GM19043 (cell line): ENCODE data around the gene SNRNP25.

ENCODE experiments used
- ATAC-seq: cut with Tn5 transposase; IDR thresholded peaks from one replicate; pipeline ENCODE4 v1.9.1; 2021; ENCODE audit warnings: low read depth; ENCODE audit not compliant: unreplicated experiment

SNRNP25 gene

DNA sequence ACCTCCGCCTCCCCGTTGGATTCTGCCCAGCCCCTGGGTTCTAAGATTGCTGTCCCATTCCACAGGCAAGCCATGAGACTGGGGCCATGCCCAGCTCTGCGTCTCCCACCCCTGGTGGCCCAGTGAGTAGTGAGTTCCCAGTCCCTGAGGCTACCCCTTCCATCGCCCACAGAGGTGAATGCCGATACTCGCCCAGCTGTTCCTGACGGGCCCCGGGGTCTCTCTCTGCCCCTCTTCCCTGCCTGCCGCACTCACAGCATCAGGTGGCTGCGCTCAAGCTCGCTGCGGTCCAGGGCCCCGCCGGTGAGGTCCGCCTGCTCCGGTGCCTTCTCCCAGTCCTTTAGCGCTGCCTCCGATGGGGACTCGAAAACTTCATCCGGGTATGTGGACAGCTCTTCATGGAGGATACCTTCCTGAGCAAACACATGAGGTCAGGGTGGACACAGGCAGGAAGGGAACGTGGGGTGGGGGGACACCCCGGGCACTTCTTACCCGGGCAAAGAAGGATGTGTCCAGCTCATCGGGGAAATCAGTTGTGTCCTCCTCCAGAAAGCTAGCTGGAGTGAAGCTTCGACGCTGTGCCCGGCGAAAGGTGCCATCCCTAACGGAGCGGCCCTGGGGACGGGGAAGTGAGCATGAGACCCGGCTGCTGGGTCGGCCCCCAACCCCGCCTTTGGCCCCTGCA lies 8.8 kb downstream of the SNRNP25 start:
- ATAC-seq = no peak

DNA sequence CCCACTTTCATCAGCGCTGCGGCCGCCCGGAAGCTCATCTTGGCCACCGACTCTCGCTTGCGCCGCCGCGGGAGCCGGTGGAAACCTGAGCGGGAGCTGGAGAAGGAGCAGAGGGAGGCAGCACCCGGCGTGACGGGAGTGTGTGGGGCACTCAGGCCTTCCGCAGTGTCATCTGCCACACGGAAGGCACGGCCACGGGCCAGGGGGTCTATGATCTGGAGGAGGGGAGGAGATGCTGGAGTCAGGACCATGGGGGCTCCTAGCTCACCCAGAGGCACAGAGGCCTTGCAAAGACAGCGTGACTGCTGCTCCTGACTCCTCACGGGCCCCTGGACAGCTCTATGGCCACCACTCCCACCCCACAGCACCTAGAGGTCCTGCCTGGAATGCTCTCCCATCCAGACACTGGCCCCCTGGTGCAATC lies 9.4 kb downstream of the SNRNP25 start:
- ATAC-seq = no peak

DNA sequence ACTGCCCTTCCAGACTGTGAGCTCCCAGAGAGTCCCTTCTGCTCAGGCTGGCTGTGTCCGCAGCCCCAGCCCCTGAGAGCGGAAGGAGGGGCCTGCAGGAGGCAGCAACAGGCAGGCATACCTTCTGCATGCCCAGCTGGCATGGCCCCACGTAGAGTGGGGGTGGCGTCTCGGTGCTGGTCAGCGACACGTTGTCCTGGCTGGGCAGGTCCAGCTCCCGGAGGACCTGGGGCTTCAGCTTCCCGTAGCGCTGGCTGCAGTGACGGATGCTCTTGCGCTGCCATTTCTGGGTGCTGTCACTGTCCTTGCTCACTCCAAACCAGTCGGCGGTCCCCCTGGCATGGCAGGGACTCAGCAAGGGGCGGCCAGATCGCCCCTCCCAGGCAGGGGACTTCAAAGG lies 9.8 kb downstream of the SNRNP25 start:
- no peak for ATAC-seq

DNA sequence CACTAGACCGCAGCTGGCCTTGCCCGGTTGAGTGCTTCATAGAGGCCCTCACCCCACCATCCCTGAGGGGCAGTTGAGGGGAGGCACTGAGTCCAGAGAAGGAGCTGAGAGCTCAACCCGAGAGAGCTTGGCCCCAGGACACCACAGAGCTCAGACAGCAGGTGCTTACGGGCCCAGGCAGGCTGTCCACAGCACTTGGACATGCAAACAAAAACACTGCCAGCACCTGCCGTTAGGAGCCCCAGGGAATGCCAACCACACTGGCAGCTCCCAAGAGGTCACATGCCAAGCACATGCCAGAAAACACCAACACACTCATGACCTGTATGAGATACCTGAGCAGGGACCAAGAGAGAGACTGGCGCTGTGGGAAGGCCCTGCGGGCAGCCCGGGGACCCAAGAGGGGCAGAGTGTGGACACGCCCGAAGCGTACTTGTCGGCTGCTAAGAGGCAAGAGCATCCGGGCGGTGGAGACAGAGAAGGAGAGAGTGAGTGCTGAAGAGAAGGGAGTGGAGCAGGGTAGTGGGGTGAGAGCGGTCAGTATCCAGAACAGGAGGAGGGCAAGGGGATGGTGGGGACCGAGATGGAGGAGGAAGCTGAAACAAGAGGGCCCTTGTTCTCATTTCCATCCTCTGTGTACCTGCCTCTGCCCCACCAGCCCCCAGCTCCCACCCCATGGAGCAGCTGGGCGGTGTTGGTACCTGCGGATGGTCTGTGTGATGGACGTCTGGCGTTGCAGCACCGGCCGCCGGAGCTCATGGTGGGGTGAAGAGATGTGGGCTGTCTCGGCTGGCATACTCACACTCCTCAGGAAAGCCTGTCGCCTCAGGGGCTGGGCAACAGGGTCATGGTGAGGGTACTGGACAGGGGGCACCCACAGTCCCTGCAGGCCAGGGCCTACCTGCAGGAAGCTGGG lies 10.6 kb downstream of the SNRNP25 start:
- ATAC-seq = no peak

DNA sequence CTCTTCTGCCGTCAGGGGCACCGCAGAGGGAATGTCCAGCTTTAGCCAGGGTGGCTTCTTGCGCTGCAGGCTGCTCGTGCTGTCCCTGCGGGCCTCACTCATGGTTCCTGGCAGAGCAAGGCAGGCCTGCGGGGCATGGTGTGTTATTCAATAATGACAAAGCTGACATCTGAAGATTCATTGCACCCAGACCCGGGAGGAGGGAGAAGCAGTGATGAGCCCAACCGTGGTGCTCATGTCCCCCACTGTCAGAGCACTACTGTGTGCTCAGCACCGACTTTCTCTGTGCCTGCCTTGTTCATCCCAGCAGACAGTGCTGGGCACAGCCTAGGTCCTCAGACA lies 11.3 kb downstream of the SNRNP25 start:
- ATAC-seq = no peak

DNA sequence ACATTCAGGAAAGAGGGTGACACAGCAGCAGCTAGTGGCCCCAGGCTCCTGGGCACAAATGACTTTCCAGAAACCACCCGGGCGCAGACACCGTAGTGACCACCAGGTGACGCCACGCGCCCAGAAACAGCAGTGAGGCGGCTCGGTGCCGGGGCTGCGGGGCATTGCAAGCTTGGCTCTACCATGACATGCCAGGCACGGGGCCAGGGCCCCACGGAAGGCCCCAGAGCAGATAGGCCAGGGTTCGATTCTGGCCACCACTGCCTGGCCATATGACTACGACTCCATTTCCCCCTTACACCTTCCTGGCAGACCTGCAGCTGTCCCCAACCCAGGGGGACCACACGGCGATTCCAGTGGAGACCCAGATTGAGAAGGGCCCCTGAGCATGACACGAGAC lies 12.1 kb downstream of the SNRNP25 start:
- no peak for ATAC-seq

DNA sequence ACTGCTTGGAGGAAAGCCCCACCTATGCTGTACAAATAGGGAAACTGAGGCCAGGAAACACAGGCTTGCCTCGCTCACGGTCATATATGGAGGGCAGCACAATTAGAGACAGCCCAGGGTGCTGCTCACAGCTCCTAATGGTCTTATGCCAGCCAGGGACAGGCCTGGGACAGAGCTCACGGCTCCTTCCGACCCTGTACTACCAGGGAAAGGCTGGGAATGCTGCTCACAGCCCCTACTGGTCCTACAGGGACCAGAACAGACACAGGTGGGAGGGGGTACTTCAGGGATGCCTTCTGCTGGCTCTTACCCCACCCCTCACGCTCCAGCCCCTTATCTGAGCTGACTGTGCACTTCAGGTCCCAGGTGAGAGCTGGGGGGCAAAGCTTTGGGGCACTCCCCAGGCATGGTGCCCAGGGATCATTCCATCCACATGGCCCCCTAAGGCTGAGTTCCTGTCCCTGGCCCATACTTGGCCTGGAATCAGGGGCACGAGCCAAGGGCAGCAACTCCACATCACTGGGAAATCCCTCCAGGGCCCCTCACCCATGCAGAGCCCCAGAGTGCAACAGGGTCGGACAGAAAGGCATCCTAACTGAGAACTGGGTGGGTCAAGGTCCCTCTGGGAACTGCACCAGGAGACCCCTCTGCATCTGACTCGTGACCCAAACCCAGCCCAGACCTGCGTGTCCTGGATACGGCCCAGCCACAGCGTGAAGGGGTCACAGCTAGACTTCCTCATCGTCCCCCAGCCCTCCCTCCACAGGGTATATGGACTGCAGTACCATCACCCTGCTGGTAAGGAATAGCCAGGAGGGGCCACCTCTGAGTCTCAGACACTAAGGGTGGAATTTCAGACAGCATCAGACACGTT lies 12.9 kb downstream of the SNRNP25 start:
- no peak for ATAC-seq

DNA sequence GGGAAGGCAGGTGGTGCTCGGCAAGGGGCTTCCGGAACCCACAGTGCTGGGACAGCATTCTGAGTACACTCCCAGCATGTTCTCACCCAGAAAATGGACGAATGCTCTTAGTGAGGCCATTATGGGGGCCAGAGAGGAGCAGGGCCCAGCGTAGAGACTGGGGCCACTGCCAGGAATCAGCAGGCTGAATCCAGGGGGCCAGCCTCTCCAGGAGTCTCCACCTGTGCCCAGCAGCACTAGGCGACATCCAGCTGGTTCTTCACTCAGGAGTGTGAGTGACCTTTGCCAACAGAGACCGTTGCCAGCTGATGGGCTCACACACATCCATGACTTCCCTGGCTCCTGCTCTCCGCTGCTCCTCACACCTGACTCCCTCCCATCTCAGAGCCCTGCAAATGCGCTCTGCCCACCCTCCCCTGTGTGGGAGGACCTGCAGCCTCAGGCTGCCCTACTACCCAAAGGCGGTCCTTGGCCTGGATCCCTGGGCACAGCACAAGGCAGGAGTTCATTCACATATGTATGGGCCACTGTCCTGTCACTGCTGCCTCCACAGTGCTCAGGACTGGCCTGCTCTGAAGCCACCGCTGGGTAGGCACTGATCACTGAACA lies 13.7 kb downstream of the SNRNP25 start:
- no peak for ATAC-seq

DNA sequence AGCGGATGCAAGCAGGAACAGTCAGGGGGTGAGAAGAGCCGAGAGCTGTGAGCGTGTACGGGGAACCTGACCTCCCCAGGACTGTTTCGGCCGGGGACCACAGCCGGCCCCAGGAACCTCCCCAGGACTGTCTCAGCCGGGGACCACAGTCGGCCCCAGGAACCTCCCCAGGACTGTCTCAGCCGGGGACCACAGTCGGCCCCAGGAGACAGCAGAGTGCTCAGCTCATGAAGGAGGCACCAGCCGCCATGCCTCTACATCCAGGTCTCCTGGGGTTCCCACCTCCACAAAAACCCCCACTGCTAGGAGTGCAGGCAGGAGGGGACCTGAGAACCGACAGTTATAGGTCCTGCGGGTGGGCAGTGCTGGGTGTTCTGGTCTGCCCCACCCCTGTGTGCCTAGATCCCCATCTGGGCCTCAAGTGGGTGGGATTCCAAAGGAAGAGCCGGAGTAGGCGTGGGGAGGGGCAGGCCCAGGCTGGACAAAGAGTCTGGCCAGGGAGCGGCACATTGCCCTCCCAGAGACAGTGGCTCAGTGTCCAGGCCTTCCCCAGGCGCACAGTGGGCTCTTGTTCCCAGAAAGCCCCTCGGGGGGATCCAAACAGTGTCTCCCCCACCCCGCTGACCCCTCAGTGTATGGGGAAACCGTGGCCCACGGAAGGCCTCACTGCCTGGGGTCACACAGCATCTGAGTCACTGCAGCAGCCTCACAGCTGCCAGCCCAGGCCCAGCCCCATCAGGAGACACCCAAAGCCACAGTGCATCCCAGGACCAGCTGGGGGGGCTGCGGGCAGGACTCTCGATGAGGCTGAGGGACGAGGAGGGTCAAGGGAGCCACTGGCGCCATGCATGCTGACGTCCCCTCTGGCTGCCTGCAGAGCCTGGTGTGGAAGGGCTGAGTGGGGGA lies 14.5 kb downstream of the SNRNP25 start:
- no peak for ATAC-seq

DNA sequence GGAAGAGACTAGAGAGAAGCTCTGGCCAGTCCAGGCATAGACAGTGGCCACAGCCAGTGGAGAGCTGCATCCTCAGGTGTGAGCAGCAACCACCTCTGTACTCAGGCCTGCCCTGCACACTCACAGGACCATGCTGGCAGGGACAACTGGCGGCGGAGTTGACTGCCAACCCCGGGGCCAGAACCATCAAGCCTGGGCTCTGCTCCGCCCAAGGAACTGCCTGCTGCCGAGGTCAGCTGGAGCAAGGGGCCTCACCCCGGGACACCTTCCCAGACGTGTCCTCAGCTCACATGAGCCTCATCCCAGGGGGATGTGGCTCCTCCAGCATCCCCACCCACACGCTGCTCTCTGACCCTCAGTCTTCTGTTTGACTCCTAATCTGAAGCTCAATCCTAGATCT lies 15.6 kb downstream of the SNRNP25 start:
- ATAC-seq = no peak

DNA sequence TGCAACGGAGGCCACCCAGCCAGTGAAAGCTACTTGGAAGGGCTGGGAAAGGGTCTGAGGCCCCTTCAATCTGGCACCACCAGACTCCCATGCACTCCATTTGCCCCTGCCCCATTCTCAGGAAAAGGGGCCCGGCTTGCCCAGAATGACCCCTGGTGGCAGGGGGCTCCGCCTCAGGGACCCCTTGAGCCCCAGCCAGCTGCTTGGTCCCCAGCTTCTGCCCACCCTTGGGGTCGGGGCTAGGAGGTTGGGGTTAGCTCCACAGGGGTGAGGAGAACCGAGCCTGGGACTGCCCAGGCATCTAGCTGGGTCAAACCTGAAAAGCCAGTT lies 17.5 kb downstream of the SNRNP25 start:
- ATAC-seq = no peak

DNA sequence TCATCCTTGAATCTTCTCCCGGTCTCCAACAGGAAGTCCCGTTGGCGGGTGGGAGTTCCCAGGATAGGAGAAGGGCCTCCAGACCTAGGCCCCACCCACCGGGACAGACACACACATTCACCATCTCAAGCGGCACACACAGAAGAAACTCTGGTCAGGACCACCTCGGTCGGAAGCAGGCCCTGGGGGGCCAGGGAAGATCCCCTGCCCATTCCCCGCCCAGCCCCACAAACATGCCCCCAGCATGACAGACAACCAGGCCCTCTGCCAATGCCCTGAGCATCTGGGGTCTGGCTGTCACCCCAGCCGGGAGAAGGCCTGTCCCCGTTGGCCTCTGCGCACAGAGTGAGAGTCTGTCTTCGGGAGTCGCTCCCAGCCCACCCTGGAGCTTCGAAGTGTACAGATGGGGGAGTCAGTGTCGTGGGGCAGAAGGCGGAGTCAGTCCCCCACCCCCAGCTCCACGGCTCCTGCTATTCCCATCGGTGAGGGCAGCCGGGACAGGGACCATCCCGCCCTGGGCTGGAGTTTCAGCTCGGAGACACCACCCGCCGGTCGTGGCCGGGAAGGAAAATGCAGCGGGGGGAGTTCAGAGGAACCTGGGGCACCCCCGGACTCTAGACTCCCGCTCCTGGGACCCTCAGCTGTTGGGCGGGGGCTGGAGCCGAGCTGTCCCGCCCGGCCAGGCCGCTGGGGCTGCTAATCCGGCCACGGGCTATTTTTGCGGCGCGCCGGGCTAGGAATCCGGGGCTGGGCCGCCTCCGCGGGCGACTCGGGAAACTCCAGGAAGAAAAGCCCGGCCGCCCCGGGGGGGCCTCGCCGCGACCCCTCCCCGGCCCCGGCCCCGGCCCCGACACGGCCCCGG lies 18.1 kb downstream of the SNRNP25 start:
- ATAC-seq = no peak

DNA sequence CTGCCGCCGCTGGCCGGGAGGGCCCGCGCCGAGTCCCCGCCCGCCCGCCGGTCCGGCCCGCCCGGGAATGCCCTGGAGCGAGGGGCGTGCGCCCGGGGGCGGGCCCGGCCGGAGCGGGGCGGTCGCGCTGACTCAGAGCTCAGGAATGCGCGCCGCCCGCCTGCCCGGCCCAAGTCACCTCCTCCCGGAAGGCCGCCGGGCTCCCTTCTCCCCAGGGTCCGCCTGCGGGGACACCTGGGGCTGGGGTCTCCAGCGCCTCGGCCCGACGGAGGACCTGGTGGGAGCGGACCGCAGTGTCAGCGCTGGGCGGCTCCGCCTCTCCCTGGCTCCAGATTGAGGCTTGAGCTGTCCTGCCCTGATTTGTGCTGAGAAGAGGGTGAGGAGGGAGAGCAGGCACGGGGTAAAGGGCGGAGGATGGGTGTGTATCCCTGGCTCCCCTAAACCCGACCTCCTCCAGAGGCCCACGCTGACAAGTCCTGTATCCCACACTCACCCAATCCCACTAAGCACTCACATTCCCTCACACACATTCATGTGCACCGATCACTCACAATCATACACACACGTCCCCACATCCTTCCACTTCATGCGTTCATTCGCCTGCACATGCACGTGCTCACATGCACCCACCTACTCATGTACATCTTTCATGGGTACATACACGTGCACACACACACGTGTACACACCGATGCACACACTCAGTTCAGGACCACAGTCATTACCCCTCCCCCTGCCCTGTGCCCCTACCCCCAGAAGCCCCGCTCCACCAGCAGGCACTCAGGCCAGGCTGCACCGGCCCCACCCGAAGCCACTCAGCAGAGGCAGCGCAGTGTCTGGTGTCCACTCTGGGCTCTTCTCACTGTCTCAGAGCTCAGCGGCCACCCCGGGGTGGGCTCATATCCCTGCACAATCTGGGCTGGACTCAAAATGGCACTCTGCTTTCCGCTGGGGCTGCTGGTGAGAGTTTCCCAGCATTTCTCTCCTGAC lies 19.2 kb downstream of the SNRNP25 start, which contains the start of gene RHBDF1:
RHBDF1 (minus strand) TSS at position 71 of the 988 bp plus-strand sequence. CDS start 7,616 bp downstream, outside the sequence.
- ATAC-seq = no peak

DNA sequence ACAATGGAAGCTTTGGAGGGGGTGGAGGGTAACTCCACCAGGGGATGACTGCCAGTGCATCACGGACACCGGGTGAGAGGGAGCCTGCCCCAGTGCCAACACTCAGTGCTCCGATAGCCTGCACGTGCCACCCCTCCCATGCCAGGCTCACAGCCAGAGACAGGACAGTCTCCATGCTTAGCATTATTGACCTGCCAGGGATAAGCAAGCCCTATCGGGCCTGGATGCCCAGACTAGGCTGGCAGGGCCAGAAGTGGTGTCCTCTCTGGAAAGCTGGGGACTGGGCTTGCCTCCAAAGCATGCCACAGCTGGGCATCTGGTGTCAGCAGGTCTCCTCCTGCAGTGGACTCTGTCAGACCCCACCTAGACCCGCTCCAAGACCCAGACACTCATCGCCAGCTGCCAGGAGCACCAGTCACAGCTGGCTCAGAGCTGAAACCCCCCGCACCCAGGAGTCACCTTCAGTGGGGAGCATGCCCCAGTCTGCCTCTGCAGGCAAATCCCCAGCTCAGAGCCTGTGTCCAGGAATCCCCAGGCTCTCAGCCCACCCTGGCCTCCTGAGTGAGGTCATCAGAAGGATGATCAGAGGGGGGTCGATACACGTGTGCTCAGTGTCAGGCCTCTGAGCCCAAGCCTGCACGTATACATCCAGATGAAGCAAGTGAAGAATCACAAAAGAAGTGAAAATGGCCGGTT lies 20.6 kb downstream of the SNRNP25 start:
- no peak for ATAC-seq

DNA sequence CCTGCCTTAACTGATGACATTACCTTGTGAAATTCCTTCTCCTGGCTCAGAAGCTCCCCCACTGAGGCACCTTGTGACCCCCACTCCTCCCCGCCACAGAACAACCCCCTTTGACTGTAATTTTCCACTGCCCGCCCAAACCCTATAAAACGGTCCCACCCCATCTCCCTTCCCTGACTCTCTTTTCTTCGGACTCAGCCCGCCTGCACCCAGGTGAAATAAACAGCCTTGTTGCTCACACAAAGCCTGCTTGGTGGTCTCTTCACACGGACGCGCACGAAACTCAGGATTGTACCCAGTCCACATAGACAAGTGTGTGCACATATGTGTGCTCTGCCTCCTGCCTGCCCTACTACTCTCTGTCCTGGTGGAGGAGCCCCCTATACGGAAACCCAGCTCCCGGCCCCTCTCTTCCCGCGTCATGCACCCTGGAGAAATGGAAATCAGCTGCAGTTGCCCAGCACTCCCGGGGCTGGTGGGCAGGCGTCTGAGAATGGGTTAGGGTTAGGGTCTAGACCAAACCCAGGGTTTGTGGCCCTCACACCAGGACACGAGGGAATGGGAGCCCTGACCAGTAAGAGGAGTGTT lies 21.2 kb downstream of the SNRNP25 start:
- ATAC-seq = no peak
